Activated T-cell treated with anti-CD3 and anti-CD28 coated beads, Interleukin-2, amount 50 U/mL, for 48 hours (primary cell): ENCODE results near the gene CLRN1.

ENCODE experiments used
- DNase-seq, 2 experiments: peaks; one replicate each; pipeline ENCODE4 v3.0.0-alpha.2; 2020

Gene CLRN1

DNA sequence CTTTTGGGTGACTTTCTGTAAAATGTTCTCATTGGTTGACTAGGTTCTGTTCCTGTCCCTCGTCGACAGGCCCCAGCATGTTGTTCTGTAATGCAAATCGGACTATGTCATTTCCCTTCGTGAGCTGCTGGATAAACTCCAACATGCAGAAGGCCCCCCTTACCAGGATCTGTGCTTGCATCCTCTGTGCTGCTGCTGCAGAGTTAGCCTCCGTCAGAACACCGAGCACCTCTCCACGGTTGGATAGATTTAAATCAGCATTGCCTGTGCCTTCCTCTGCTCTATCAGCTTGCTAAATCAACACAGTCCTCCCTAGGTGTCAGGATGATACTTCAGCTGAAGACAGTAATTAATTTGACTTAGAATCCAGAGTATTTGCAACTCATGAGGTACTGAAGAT, 54.6 kb downstream of the CLRN1 start:
- no peak for DNase-seq

GRCh38 chr3:150913133-150913922, 59.2 kb downstream of the CLRN1 start:
- DNase-seq = no peak

GRCh38 chr3:150912501-150912900, 60.0 kb downstream of the CLRN1 start:
- DNase-seq = no peak

GRCh38 chr3:150911771-150912170, 60.8 kb downstream of the CLRN1 start:
- no peak for DNase-seq

DNA sequence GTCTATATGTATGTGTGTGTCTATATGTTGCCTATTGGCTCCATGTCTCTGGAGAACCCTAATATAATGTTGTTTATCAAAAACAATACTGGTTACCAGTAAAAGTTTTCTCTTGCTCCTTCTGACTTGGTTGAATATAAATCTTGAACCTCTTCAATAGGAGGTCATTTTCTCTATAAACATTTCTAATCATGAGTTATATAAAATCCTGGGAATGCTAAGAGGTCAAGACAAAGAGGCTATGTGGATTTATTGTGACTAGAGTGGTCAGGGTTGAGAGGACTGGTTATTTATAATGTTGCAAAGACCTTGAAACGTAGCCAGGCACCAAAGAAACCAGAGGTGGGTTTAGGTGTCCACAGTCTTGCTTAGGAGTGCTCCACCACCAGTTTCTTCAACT, 66.1 kb downstream of the CLRN1 start:
- no peak for DNase-seq

- no peak for DNase-seq
Measured at GRCh38 chr3:150905746-150906145, 66.8 kb downstream of the CLRN1 start.

DNA sequence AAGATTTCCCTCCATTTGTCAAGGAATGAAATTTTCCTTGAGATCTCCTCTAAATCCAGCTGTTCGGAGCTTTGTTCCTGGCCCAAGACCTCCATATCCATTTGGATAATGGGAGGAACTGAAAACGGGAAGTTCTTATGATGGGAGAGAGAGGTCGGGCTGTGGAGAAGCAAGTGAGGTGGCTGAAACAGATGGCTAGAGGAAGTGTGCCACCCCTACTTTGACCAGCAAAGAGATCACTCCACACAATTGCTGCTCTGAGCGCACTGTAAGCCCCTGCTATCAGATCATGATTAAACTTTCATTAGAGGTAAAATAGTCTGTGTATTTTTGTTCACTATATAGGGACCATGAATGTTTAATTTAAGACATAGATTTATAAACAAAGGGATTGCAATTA, 67.2 kb downstream of the CLRN1 start, which contains the start of gene MINDY4B:
Gene MINDY4B (minus strand): TSS at position 101 of the 400 bp plus-strand sequence. CDS start 0 bp downstream, at position 101.
- no peak for DNase-seq

DNA sequence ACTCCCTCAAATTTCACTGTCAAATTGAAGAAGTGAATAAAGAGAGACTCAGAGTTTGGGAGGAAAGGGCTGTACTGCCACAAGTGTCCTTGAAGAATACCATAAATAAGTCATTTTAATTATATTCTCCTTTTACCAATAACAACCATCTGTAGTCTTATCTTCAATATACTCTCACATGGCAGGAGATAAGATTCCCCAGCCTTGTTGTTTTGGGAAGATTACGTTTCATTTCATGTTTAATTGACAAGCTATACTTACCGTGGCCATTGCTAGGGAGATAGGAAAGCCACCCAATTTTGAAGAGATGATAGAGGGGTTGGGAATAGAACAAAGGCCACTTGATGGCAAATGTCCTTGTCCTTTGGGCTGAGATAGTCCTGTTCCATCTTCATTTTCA, 69.5 kb downstream of the CLRN1 start:
- DNase-seq = no peak

GRCh38 chr3:150901793-150902192, 70.7 kb downstream of the CLRN1 start:
- no peak for DNase-seq

- no peak for DNase-seq
Measured at GRCh38 chr3:150899141-150899540, 73.4 kb downstream of the CLRN1 start.

GRCh38 chr3:150898046-150898754, 74.3 kb downstream of the CLRN1 start:
- DNase-seq = no peak

DNA sequence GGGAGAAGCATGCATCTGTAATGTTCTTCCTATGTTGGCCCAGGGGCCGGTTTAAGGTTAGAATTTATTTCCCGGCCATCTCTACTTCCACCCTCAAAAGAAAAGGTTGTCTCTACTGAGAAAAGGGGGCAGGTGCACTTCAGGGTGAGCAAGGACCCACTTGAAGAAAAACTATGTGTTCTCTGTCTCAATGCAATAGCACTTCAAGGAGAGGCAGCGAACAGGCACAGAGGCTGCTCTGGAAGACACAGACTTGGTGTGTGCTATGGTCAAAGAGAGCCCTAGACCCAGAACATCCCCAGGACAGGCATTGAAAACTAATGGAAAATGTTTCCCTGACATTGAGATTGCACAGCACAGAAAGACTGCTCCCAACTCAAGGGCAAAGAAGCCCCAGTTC, 74.9 kb downstream of the CLRN1 start:
- DNase-seq = no peak

DNA sequence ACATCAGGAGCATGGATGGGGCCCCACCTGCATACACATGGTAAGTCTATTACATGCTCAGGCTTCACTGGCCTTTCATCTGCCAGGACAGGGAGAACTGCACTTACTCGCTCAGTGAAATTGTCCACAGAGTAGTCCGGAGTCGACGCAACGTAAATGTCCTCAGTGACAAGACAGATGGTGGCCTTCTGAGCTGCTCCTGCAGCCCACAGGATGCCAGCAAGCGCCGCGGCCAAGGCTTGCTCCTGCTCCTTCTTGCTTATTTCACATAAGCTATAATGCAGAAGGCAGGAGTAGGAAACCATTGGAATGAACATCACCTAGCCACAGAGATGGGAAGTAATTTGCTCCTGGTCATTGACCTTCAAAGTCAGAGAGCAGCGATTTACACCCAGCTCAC, 81.7 kb downstream of the CLRN1 start:
- DNase-seq = no peak

- no peak for DNase-seq
Measured at GRCh38 chr3:150890295-150890694, 82.2 kb downstream of the CLRN1 start.

DNA sequence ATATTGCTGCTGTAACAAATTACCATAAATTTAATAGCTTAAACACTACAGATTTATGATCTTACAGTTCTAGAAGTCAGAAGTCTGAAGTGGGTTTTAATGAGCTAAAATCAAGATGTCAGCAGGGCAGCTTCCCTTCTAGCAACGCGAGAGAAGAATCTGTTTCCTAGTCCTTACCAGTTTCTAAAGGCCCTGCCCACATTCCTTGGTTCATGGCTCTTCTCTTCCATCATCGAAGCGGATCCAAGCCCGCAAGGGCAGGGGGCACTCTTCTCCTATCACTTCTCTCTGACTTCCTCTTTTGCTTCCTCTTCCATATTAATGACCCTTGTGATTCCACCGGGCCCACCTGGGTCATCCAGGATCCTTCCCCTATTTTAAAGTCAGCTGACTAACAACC, 83.4 kb downstream of the CLRN1 start:
- DNase-seq = no peak

DNA sequence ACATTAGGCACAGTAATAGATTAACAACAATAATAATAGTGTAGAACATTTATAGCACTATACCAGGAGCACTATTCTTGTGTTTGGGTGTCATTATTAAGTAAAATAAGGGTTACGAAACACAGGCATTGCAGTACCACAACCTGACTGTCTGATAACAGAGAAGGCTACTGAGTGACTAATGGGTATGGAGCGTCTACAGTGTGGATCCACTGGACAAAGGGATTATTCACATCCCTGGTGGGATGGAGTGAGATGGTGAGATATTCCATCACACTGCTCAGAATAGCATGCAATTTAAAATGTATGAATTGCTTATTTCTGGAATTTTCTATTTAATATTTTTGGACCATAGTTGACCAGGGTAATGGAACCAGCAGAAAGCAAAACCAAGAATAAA, 85.5 kb downstream of the CLRN1 start:
- no peak for DNase-seq

GRCh38 chr3:150885535-150885934, 87.0 kb downstream of the CLRN1 start:
- DNase-seq = no peak

GRCh38 chr3:150878996-150879575, 93.4 kb downstream of the CLRN1 start:
- no peak for DNase-seq

DNA sequence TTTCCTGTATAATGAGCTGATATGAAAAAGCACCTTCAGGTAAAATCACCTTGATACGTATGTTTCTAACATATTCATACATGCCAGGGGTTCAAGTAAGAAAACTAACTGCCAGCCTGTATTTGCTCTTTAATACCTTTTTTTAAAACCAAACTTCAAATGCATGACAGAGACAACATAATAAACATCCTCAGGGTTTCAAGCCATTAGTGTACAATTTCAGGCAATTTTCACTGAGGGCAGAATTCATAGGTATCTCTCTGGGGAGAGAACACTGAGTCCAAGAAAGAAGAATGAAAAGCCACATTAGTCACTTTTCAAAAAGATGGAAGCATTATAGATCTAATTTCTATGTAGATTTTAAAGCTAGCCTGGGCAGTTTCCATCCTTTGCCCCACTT, 94.2 kb downstream of the CLRN1 start:
- no peak for DNase-seq

GRCh38 chr3:150877303-150877702, 95.2 kb downstream of the CLRN1 start:
- no peak for DNase-seq

DNA sequence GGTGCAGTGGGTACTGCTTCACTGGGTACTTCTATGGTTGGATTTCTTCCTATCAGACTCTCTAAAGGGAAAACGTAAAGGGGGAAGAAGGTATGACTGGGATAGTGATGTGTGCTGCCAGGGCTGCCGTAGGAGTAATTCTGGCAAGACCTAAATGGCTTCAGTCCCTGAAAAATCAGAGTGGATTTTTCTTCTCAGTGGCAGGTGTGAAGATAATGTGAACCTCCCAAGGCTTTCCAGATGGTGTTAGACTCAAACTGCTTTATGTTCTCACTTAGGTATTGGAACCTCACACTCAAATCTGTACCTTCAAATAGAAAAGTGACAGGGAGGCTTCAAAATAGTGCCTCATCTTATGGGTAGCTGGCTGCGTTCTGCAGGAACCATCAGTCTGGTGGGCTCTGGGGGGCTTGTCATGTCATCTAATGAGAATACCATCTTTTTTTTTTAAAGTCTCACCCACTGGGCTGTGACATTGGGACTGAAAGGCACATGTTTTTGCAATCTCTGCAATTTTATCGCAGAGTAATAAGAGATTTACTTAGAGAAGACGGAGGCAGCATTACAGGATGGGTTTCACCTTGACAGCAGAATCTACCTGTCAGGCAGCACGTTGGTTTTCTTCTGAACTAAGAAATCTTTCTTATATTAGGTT, 95.8 kb downstream of the CLRN1 start:
- no peak for DNase-seq
